Prostate gland (tissue), 2 donors: Measurements from ENCODE around the gene DPP10.

Experiments used
- CTCF ChIP-seq, 4 experiments: fragments of 200-600 bp in 2 of 4; fragments of 450-650 bp in 2 of 4; sonication (generic) in 2 of 4; IDR thresholded peaks; 1 replicate in 3 of 4; 2 replicates in 1 of 4; pipeline ENCODE4 v1.5.1; 2016 to 2019; ENCODE audit warnings: antibody characterized with exemption in 4 of 4, mild to moderate bottlenecking in 2 of 4, moderate library complexity in 2 of 4
- POLR2A ChIP-seq: fragments of 450-650 bp; IDR thresholded peaks from one replicate; pipeline ENCODE4 v1.6.1; 2016; ENCODE audit warnings: antibody characterized with exemption, mild to moderate bottlenecking
- POLR2AphosphoS5 ChIP-seq: sonication (generic); formaldehyde crosslinking; IDR thresholded peaks from one replicate; pipeline ENCODE4 v1.6.1; 2017; ENCODE audit warnings: antibody characterized with exemption

- TF ChIP-seq POLR2AphosphoS5: no peak
- TF ChIP-seq CTCF (IDR thresholded peaks at IDR 0.05): no peak
- no peak for TF ChIP-seq POLR2A
Observed at GRCh38 chr2:114577657-114578056, 135.2 kb downstream of the DPP10 start.
